IMR-90 (cell line): Measurements from ENCODE around the gene CBX5. TPM values are rescaled to one million over a fixed set of nuclear protein-coding genes. Genes with fewer than 3 reads are reported as not detected.

Source experiments
- ATAC-seq: fragments of 200-7000 bp; cut with Tn5 transposase; 2 replicates; pipeline ENCODE4 v1.9.1; 2020; ENCODE audit warnings: low read depth, mild to moderate bottlenecking, moderate library complexity
- BruUV-seq: library from RNA; stranded (reverse); fragments of 400-500 nt; replicated peaks from 2 replicates; lab custom pipeline; 2021; lab: Mats Ljungman, UMichigan
- CTCF ChIA-PET: fragments of 300-600 bp; formaldehyde crosslinking; extraction: SDS; loops from one replicate; lab custom pipeline; 2021; ENCODE audit warnings: antibody characterized with exemption; lab: Yijun Ruan, JAX
- POLR2A ChIA-PET: fragments of 300-600 bp; sonication (Branson Sonifier 250); formaldehyde crosslinking; loops from one replicate; lab custom pipeline; 2022; ENCODE audit warnings: antibody characterized with exemption; ENCODE audit not compliant: unreplicated experiment; lab: Charles Lee
- DNase-seq: peaks from one replicate; pipeline ENCODE4 v3.0.0; 2013
- H2AFZ ChIP-seq: replicated peaks from 2 replicates; pipeline ENCODE3; 2013; ENCODE audit warnings: low read length, mild to moderate bottlenecking; ENCODE audit not compliant: poor library complexity
- H2AK5ac ChIP-seq: 2 replicates; pipeline ENCODE4 v1.6.1; 2013; ENCODE audit warnings: low read depth, low read length, inconsistent platforms
- H2AK9ac ChIP-seq: replicated peaks from 2 replicates; pipeline ENCODE3; 2013; ENCODE audit warnings: mild to moderate bottlenecking, low read depth, low read length, moderate library complexity; ENCODE audit not compliant: poor library complexity
- H2BK120ac ChIP-seq: 2 replicates; pipeline ENCODE4 v1.6.1; 2013; ENCODE audit warnings: low read depth, low read length, inconsistent platforms
- H2BK15ac ChIP-seq: 3 replicates; pipeline ENCODE4 v1.6.1; 2013; ENCODE audit warnings: low read depth, low read length, inconsistent platforms
- H2BK20ac ChIP-seq: 2 replicates; pipeline ENCODE4 v1.6.1; 2013; ENCODE audit warnings: low read depth, mild to moderate bottlenecking, inconsistent platforms, low read length, moderate library complexity
- H2BK5ac ChIP-seq: 2 replicates; pipeline ENCODE4 v1.6.1; 2013; ENCODE audit warnings: mild to moderate bottlenecking, low read depth, low read length, inconsistent platforms; ENCODE audit not compliant: poor library complexity, severe bottlenecking
- H3K14ac ChIP-seq: replicated peaks from 2 replicates; pipeline ENCODE4 v1.6.1; 2013; ENCODE audit warnings: low read depth, low read length, inconsistent platforms
- H3K18ac ChIP-seq: 2 replicates; pipeline ENCODE4 v1.6.1; 2013; ENCODE audit warnings: low read depth, low read length, control low read depth
- H3K23ac ChIP-seq: 2 replicates; pipeline ENCODE4 v1.6.1; 2013; ENCODE audit warnings: low read depth, low read length, inconsistent platforms
- H3K27ac ChIP-seq: 2 replicates; pipeline ENCODE4 v1.5.1; 2013; ENCODE audit warnings: mild to moderate bottlenecking, control low read depth, low read length; ENCODE audit not compliant: insufficient read depth
- H3K27me3 ChIP-seq: 2 replicates; pipeline ENCODE4 v1.6.1; 2013; ENCODE audit warnings: low read length; ENCODE audit not compliant: control insufficient read depth, insufficient read depth
- H3K36me3 ChIP-seq: 2 replicates; pipeline ENCODE4 v1.6.1; 2013; ENCODE audit warnings: low read length, mixed read lengths; ENCODE audit not compliant: control insufficient read depth, insufficient read depth
- H3K4ac ChIP-seq: 2 replicates; pipeline ENCODE4 v1.6.1; 2013; ENCODE audit warnings: low read depth, low read length, inconsistent platforms
- H3K4me1 ChIP-seq: 2 replicates; pipeline ENCODE4 v1.6.1; 2013; ENCODE audit warnings: low read length, mixed read lengths; ENCODE audit not compliant: control insufficient read depth, insufficient read depth
- H3K4me2 ChIP-seq: 2 replicates; pipeline ENCODE4 v1.6.1; 2013; ENCODE audit warnings: low read depth, mild to moderate bottlenecking, control low read depth, low read length, moderate library complexity
- H3K4me3 ChIP-seq: 2 replicates; pipeline ENCODE4 v1.5.1; 2013; ENCODE audit warnings: low read depth, mild to moderate bottlenecking, control low read depth, low read length, moderate library complexity; ENCODE audit not compliant: insufficient read depth
- H3K56ac ChIP-seq: 2 replicates; pipeline ENCODE4 v1.6.1; 2013; ENCODE audit warnings: low read length, inconsistent platforms; ENCODE audit not compliant: insufficient read depth; ENCODE audit errors: extremely low read depth
- H3K79me1 ChIP-seq, 2 experiments: 2 replicates each; pipeline ENCODE4 v1.6.1; 2013; ENCODE audit warnings: low read length in 2 of 2, inconsistent platforms in 1 of 2, low read depth in 1 of 2
- H3K9ac ChIP-seq: 2 replicates; pipeline ENCODE4 v1.6.1; 2013; ENCODE audit warnings: low read depth, low read length, control low read depth
- H3K9me1 ChIP-seq: 2 replicates; pipeline ENCODE4 v1.6.1; 2013; ENCODE audit warnings: low read length, inconsistent platforms; ENCODE audit not compliant: insufficient read depth
- H3K9me3 ChIP-seq: 2 replicates; pipeline ENCODE4 v1.6.1; 2013; ENCODE audit warnings: low read length; ENCODE audit not compliant: control insufficient read depth, insufficient read depth
- H4K20me1 ChIP-seq: 2 replicates; pipeline ENCODE4 v1.6.1; 2013; ENCODE audit warnings: low read length, inconsistent platforms; ENCODE audit not compliant: insufficient read depth
- H4K5ac ChIP-seq: 2 replicates; pipeline ENCODE4 v1.6.1; 2013; ENCODE audit warnings: mild to moderate bottlenecking, low read depth, low read length, control low read depth
- H4K8ac ChIP-seq, 2 experiments: 2 replicates each; pipeline ENCODE4 v1.6.1; 2013; ENCODE audit warnings: low read depth in 2 of 2, low read length in 2 of 2, control low read depth in 1 of 2, inconsistent platforms in 1 of 2
- H4K91ac ChIP-seq: 2 replicates; pipeline ENCODE4 v1.6.1; 2013; ENCODE audit warnings: low read depth, low read length, inconsistent platforms; ENCODE audit not compliant: insufficient read depth
- BHLHE40 ChIP-seq: fragments of 150-350 bp; IDR thresholded peaks from 2 replicates; pipeline ENCODE4 v1.6.1; 2016; ENCODE audit warnings: mild to moderate bottlenecking, low read depth, low read length
- CEBPB ChIP-seq: IDR thresholded peaks from 2 replicates; pipeline ENCODE4 v1.6.1; 2012; ENCODE audit warnings: low read depth, low read length, improper control_type of control experiment
- CHD1 ChIP-seq: IDR thresholded peaks from 2 replicates; pipeline ENCODE4 v1.6.1; 2012; ENCODE audit warnings: low read depth, low read length, improper control_type of control experiment
- CTCF ChIP-seq: conservative IDR thresholded peaks from 2 replicates; pipeline ENCODE4 v1.5.1; 2012; ENCODE audit warnings: mild to moderate bottlenecking, low read depth, low read length, improper control_type of control experiment
- FOS ChIP-seq: fragments of 150-350 bp; IDR thresholded peaks from 2 replicates; pipeline ENCODE4 v1.6.1; 2016; ENCODE audit warnings: low read depth, low read length
- MAZ ChIP-seq: IDR thresholded peaks from 2 replicates; pipeline ENCODE4 v1.6.1; 2012; ENCODE audit warnings: low read depth, mild to moderate bottlenecking, low read length, improper control_type of control experiment, moderate library complexity, borderline replicate concordance
- NFE2L2 ChIP-seq: fragments of 150-350 bp; IDR thresholded peaks from 2 replicates; pipeline ENCODE4 v1.6.1; 2016; ENCODE audit warnings: low read depth, mild to moderate bottlenecking, low read length
- POLR2A ChIP-seq: IDR thresholded peaks from 2 replicates; pipeline ENCODE4 v1.6.1; 2012; ENCODE audit warnings: mild to moderate bottlenecking, low read depth, low read length
- RAD21 ChIP-seq: IDR thresholded peaks from 2 replicates; pipeline ENCODE4 v1.6.1; 2012; ENCODE audit warnings: low read length, improper control_type of control experiment
- SMC3 ChIP-seq: fragments of 150-350 bp; IDR thresholded peaks from 2 replicates; pipeline ENCODE4 v1.6.1; 2016; ENCODE audit warnings: low read depth, mild to moderate bottlenecking, antibody characterized with exemption, low read length, moderate library complexity
- WGBS, 2 experiments: methylation state at CpG; one replicate each; pipeline versions ENCODE4 v1.1.5 to v1.1.7; 2013; ENCODE audit warnings: missing lambda C conversion rate in 2 of 2; ENCODE audit not compliant: insufficient read length in 1 of 2; ENCODE audit errors: extremely low coverage in 2 of 2; 5-methylcytosine and 5-hydroxymethylcytosine counted together
- dilution Hi-C: fragments of 300-500 bp; cut with HindIII; formaldehyde crosslinking; loops from one replicate; pipeline ENCODE4 v1.14.3; 2018; ENCODE audit warnings: low sequenced_read_pairs; ENCODE audit not compliant: unreplicated experiment
- in situ Hi-C: fragments of 300-500 bp; cut with MboI; formaldehyde crosslinking; loops from 3 replicates; pipeline ENCODE4 v1.14.3; 2019; ENCODE audit warnings: low sequenced_read_pairs, inconsistent platforms, mixed read lengths
- intact Hi-C: fragments of 100-400 bp; cut with micrococcal nuclease; formaldehyde crosslinking; loops from 2 replicates; pipeline ENCODE4 v1.10.0; 2022
- polyA plus RNA-seq, 3 experiments: library from polyadenylated mRNA; depleted of rRNA; stranded (reverse); fragments of >200 nt; gene quantifications; 2 replicates each; pipeline ENCODE4 v1.2.3, GENCODE V29; 2012; ENCODE audit warnings: low replicate concordance in 1 of 3
- total RNA-seq: library from RNA; depleted of rRNA; stranded (reverse); fragments of >200 nt; gene quantifications from 2 replicates; pipeline ENCODE4 v1.2.3, GENCODE V29; 2012

CBX5 gene
- total and polyA plus RNA-seq, 2 of the 4 experiments (the other 2 are of a cell fraction): 18.0 to 40.9 TPM

DNA sequence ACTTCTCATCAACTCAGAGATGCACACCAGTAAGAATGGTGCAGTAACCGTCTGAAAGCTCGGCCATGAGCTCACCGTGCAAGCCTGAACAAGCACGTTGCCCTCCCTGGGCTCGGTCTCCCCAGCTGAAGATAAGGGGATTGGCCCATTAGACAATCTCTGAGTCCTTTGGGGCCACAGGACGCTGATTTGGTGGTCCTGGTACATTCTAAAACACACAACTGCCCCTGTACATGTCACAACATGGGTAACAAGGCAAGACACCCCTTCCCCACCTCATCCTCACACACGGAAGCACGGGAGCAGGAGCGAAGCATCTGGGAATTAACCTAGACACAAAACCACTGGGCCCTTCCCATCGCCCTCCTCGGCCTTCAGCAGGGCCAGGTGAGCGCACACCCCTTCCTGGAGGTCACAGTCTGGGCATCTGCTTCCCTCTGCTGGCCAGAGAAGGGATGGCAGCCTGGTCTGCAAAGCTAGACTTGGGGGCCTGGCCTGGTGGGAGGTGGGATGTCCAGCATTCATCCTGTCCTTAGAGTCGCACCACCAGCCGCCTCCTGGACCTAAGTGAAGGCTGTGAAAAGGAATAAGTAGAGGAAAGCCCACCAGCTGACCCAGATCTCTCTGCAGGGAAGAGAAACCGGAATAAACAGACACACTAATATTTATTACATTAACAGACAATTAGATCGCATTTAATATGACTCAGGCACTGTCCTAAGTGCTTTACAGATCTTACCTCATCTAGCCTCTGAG, 72.2 kb downstream of the CBX5 start:
- Histone ChIP-seq H3K27me3 (peaks cover 68% of the 10 kb centered on the region), H3K18ac (no peak overlapping the region), H4K8ac (no peak overlapping the region), H3K27ac (no peak overlapping the region), H2BK20ac (no peak overlapping the region), H2BK15ac (no peak overlapping the region), H2BK5ac (no peak overlapping the region), H3K23ac (no peak overlapping the region), H3K4me3 (no peak overlapping the region), H2AK9ac (peak overlapping the region; percentile 71), H2AFZ (no peak overlapping the region), H3K4me2 (no peak overlapping the region), H3K56ac (no peak overlapping the region), H4K20me1 (no peaks in the 10 kb centered on the region), H2AK5ac (no peak overlapping the region), H3K36me3 (no peaks in the 10 kb centered on the region), H2BK120ac (no peak overlapping the region), H3K4me1 (no peaks in the 10 kb centered on the region), H3K9ac (no peak overlapping the region), H3K14ac (no peak overlapping the region), H4K5ac (no peak overlapping the region), H4K91ac (no peak overlapping the region), H3K79me1 (no peaks in the 10 kb centered on the region), H3K9me1 (peaks cover 3% of the 10 kb centered on the region; the same call in 1 of the 2 replicates), H3K9me3 (no peaks in the 10 kb centered on the region), H3K4ac (no peak overlapping the region)
- 14% methylated on average over 3 of the region's 16 CpGs; no CpG with 5 or more reads in 1 of the 2 experiments for WGBS, 2 experiments
- CTCF ChIA-PET: interaction anchor here (0.5 to 3.6 kb wide), 10 partner anchors 9 to 703 kb away, joined by 3 to 18 read pairs (median 4); partner anchors contain the start of genes HOXC8, HOXC9 and SMUG1
- BruUV-seq: no TSS peak
- TF ChIP-seq NFE2L2 (no peak), CEBPB (no peak), SMC3 (peak; percentile 46), POLR2A (no peak), CHD1 (no peak), BHLHE40 (no peak), RAD21 (peak; percentile 63), MAZ (peak; percentile 41; the same call in 1 of the 2 replicates), FOS (no peak), CTCF (peak; percentile 76)
- DNase-seq: peak; percentile 37
- dilution Hi-C loops (no loop called here), in situ Hi-C loops (loop anchor here (10.0 kb wide), 1 partner anchor 433 kb away; no protein-coding TSS in a partner anchor), intact Hi-C loops (loop anchor here (1.0 to 10.0 kb wide), 3 partner anchors 201 to 503 kb away; no protein-coding TSS in a partner anchor)
- POLR2A ChIA-PET: no interaction called here
- ATAC-seq: peak; percentile 96
